ENCODE data around the gene PPP1R12C.

The PPP1R12C gene

DNA sequence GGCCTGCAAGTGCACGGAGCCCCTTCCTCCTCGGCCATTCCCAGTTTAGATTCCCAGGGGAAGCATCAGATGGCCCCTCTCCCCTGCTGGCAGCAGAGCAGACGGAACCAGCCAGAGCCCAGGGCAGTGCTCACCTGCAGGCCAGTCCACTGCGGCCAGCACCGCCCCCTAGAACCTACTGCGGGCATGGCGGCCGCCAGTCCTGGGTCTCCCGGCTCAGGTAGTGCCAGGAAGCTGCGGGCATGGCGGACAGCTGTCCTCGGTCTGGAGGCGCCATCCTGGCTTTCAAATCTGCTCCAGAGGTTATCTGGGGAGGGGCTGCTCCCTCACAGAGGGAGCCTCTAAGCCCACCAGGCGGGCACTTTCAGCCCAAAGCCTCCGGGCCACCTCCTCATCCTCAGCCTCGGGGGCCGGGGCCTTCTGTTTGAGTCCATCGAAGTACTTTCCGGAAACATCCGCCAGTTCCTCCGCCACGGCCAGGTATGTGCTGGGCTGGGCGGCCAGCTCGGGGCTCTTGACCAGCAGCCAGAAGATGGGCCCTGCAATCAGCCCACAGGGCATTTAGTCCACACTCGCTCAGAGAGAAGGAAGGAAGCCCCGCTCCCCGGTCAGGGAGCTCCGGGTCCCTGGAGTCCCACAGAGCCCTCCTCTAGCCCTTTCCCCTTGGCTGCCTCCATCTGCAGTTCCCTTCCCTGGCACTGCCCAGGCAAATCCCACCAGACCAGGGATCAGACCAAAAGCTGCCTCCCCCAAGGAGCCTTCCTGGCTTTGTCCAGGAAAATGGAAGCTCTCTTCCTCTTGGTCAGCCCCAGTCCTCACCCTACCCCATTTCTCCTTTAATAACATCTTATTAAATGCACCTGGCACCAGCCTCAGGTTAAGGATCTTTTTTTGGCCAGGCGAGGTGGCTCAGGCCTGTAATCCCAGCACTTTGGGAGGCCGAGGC, 72.4 kb downstream of the PPP1R12C start:
- no peak for DNase-seq (ENCODE audit: low spot score)

- no peak for DNase-seq (ENCODE audit: low spot score)
These were observed 73.2 kb downstream of the PPP1R12C start for GRCh38 chr19:55044286-55044685.

GRCh38 chr19:55042688-55043087, 74.7 kb downstream of the PPP1R12C start:
- no peak for DNase-seq (ENCODE audit: low spot score)

DNA sequence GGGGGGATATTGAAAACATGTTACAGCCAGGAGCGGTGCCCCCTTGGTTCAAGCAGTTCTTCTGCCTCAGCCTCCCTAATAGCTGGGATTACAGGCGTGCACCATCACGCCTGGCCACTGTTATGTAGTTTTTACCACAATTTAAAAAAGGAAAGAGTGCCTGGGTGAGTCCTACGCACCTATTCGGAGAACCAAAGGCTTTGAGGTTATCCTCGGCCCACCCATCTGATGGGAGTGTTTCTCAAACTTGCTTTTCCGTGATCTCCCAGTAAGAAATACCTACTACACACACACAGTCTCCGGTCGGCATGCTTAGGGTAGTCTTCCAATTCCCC, 75.1 kb downstream of the PPP1R12C start:
- DNase-seq (ENCODE audit: low spot score): no peak

DNA sequence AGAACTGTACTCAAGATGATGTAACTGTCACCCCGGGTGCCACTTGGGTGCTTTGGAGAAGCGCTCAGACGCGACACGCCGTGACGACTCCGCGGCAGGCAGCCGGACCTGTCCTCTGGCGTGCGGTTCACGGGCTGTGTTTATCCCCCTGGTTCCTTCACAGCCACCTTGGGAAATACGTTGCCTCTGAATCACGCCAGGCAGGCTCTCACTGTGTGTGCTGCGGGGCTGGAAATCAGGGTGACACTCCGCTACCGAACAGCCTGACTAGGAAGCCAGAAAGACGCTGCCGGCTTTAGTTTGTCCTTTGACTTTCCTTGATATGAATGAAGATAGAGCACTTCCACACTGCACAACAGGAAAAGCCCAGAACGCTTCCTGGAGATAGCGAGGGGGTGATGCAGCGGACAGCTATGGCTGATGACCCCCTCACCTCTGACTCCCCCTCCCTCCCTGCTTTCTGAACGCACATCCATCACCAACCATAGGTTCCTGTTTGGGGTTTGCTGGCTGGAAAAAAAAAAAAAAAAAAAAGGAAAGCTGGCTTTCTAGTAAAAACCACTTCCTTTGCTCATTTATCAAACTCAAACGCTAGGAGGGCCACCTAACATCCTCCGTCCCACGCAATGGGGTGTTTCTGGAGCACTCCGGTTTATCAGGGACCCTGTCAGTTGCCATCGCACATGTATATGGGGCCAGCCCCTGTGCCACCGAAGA, 75.7 kb downstream of the PPP1R12C start:
- DNase-seq (ENCODE audit: low spot score): no peak

DNA sequence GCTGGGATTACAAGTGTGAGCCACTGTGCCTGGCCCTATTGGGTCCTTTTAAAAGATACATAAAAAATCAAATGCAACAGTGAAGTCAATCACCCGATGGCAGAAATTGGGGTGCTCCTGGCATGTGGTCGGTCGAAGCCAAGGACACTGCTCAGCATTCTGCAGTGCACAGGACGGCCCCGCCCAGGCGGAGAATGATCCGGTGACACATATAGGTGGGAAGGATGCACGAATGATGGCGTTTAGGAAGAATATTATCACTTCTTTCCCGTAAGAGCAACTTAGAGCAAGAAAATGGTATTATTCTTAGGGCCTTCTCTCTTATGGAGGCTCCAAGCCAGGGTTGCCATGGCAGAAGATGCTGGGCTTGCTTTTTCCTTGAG, 76.2 kb downstream of the PPP1R12C start:
- DNase-seq (ENCODE audit: low spot score): no peak

Data from left forelimb (tissue), 1 donor.